Panc1 (cell line): Measurements from ENCODE around the gene IL1A. TPM values are rescaled to one million over a fixed set of nuclear protein-coding genes. Genes with fewer than 3 reads are reported as not detected.

ENCODE experiments used
- ATAC-seq: fragments of 200-7000 bp; cut with Tn5 transposase; 2 replicates; pipeline ENCODE4 v1.9.1; 2020; ENCODE audit warnings: mild to moderate bottlenecking, moderate library complexity
- BruUV-seq: library from RNA; stranded (reverse); fragments of 400-500 nt; replicated peaks from 2 replicates; lab custom pipeline; 2021; lab: Mats Ljungman, UMichigan
- CTCF ChIA-PET: fragments of 300-600 bp; sonication (Branson Sonifier 250); formaldehyde crosslinking; loops from one replicate; lab custom pipeline; 2022; ENCODE audit warnings: antibody characterized with exemption; lab: Charles Lee
- POLR2A ChIA-PET: fragments of 300-600 bp; sonication (Branson Sonifier 250); formaldehyde crosslinking; loops from one replicate; lab custom pipeline; 2022; ENCODE audit warnings: antibody characterized with exemption; lab: Charles Lee
- DNase-seq: peaks from one replicate; pipeline ENCODE4 v3.0.0-alpha.2; 2010; ENCODE audit warnings: low read depth, low spot score
- H3K27ac ChIP-seq: 2 replicates; pipeline ENCODE4 v1.5.1; 2011; ENCODE audit warnings: mild to moderate bottlenecking, low read length, inconsistent platforms
- H3K27me3 ChIP-seq: fragments of 200-500 bp; sonication (Bioruptor generic); 2 replicates; pipeline ENCODE4 v1.6.0; 2014; ENCODE audit warnings: low read length, inconsistent platforms; ENCODE audit not compliant: control insufficient read depth, insufficient read depth
- H3K36me3 ChIP-seq: fragments of 200-500 bp; sonication (Bioruptor generic); 2 replicates; pipeline ENCODE4 v1.5.1; 2014; ENCODE audit warnings: inconsistent platforms, mild to moderate bottlenecking, low read length, moderate library complexity; ENCODE audit not compliant: control insufficient read depth, insufficient read depth
- H3K4me1 ChIP-seq: 2 replicates; pipeline ENCODE4 v1.5.1; 2011; ENCODE audit warnings: inconsistent platforms, mild to moderate bottlenecking, low read length, moderate library complexity; ENCODE audit not compliant: control insufficient read depth, insufficient read depth
- H3K4me3 ChIP-seq, 2 experiments: 2 replicates each; pipeline ENCODE4 v1.5.1; 2011 to 2012; ENCODE audit warnings: low read depth in 2 of 2, low read length in 2 of 2, mild to moderate bottlenecking in 2 of 2, inconsistent platforms in 1 of 2, moderate library complexity in 1 of 2
- H3K9me3 ChIP-seq: fragments of 200-500 bp; sonication (Bioruptor generic); 2 replicates; pipeline ENCODE4 v1.5.1; 2014; ENCODE audit warnings: low read depth, mild to moderate bottlenecking, inconsistent platforms, low read length, moderate library complexity; ENCODE audit not compliant: control insufficient read depth, insufficient read depth
- CTCF ChIP-seq: fragments of 450-650 bp; IDR thresholded peaks from 2 replicates; pipeline ENCODE4 v1.5.1; 2017; ENCODE audit warnings: mild to moderate bottlenecking
- POLR2AphosphoS5 ChIP-seq: IDR thresholded peaks from 2 replicates; pipeline ENCODE4 v1.6.1; 2012; ENCODE audit warnings: mild to moderate bottlenecking, low read depth, low read length, moderate library complexity
- SIN3A ChIP-seq: IDR thresholded peaks from 2 replicates; pipeline ENCODE4 v1.6.1; 2012; ENCODE audit warnings: low read depth, mild to moderate bottlenecking, low read length, moderate library complexity, borderline replicate concordance; ENCODE audit not compliant: insufficient read depth
- TCF7L2 ChIP-seq: IDR thresholded peaks from 2 replicates; pipeline ENCODE4 v1.6.1; 2011; ENCODE audit warnings: mild to moderate bottlenecking, low read depth, low read length, inconsistent platforms
- in situ Hi-C: cut with HindIII; loops from 2 replicates; pipeline ENCODE4 v1.10.0; 2016; ENCODE audit warnings: low sequenced_read_pairs, low pct_unique_long_range_greater_than_20kb
- intact Hi-C: fragments of 100-400 bp; cut with micrococcal nuclease; formaldehyde crosslinking; loops from one replicate; pipeline ENCODE4 v1.10.0; 2022; ENCODE audit not compliant: unreplicated experiment
- total RNA-seq: library from RNA; stranded (reverse); gene quantifications from one replicate; pipeline ENCODE4 v1.2.1, GENCODE V29; 2021; ENCODE audit not compliant: unreplicated experiment
- TF ChIP-seq, protein P1 (sequence below), 2 experiments: IDR thresholded peaks; 2 replicates each; pipeline ENCODE4 v1.6.1; 2011 to 2012; ENCODE audit warnings: low read depth in 2 of 2, control low read depth in 1 of 2, low read length in 1 of 2, mild to moderate bottlenecking in 1 of 2, moderate library complexity in 1 of 2; ENCODE audit not compliant: insufficient read depth in 1 of 2

Gene IL1A
- total RNA-seq, 1 experiment from 2014 or later, result not detected

GRCh38 chr2:112828251-112828691, 44.0 kb upstream of the IL1A start:
- in situ Hi-C loops (no loop called here), intact Hi-C loops (no loop called here)

GRCh38 chr2:112827604-112828185, 43.4 kb upstream of the IL1A start:
- TF ChIP-seq, protein P1, sequence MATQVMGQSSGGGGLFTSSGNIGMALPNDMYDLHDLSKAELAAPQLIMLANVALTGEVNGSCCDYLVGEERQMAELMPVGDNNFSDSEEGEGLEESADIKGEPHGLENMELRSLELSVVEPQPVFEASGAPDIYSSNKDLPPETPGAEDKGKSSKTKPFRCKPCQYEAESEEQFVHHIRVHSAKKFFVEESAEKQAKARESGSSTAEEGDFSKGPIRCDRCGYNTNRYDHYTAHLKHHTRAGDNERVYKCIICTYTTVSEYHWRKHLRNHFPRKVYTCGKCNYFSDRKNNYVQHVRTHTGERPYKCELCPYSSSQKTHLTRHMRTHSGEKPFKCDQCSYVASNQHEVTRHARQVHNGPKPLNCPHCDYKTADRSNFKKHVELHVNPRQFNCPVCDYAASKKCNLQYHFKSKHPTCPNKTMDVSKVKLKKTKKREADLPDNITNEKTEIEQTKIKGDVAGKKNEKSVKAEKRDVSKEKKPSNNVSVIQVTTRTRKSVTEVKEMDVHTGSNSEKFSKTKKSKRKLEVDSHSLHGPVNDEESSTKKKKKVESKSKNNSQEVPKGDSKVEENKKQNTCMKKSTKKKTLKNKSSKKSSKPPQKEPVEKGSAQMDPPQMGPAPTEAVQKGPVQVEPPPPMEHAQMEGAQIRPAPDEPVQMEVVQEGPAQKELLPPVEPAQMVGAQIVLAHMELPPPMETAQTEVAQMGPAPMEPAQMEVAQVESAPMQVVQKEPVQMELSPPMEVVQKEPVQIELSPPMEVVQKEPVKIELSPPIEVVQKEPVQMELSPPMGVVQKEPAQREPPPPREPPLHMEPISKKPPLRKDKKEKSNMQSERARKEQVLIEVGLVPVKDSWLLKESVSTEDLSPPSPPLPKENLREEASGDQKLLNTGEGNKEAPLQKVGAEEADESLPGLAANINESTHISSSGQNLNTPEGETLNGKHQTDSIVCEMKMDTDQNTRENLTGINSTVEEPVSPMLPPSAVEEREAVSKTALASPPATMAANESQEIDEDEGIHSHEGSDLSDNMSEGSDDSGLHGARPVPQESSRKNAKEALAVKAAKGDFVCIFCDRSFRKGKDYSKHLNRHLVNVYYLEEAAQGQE (IDR thresholded peaks at IDR 0.05; ENCODE audit: insufficient read depth in 1 of 2, low read depth in 2 of 2, low read length in 1 of 2), result no peak
- TF ChIP-seq SIN3A, result no peak
- TF ChIP-seq TCF7L2, result no peak
- no peak for TF ChIP-seq CTCF
- no peak for TF ChIP-seq POLR2AphosphoS5
- DNase-seq (no peak), ATAC-seq (no peak)
- BruUV-seq, result no TSS peak
- Histone ChIP-seq H3K36me3 (no peaks in the 10 kb centered on the region), H3K27me3 (no peaks in the 10 kb centered on the region), H3K27ac (no peak overlapping the region), H3K9me3 (no peaks in the 10 kb centered on the region), H3K4me1 (no peaks in the 10 kb centered on the region), H3K4me3 (no peak overlapping the region)
- in situ Hi-C loops, result no loop called here
- intact Hi-C loops, result no loop called here
- CTCF ChIA-PET, result no interaction called here
- POLR2A ChIA-PET, result no interaction called here

More at GRCh38 chr2:112828251-112828691, 44.0 kb upstream of the IL1A start:
- DNase-seq, result no peak
- POLR2A ChIA-PET, result no interaction called here
- CTCF ChIA-PET, result no interaction called here
- TF ChIP-seq, protein P1 (IDR thresholded peaks at IDR 0.05; ENCODE audit: insufficient read depth in 1 of 2, low read depth in 2 of 2, low read length in 1 of 2), result no peak
- TF ChIP-seq POLR2AphosphoS5 (no peak), TCF7L2 (no peak), SIN3A (no peak), CTCF (no peak)
- ATAC-seq, result no peak
- Histone ChIP-seq H3K27me3 (no peaks in the 10 kb centered on the region), H3K4me1 (no peaks in the 10 kb centered on the region), H3K27ac (no peak overlapping the region), H3K4me3 (no peak overlapping the region), H3K9me3 (no peaks in the 10 kb centered on the region), H3K36me3 (no peaks in the 10 kb centered on the region)
- no TSS peak for BruUV-seq
